ENCODE results near the gene PCDHGB4. TPM values are rescaled to one million over a fixed set of nuclear protein-coding genes. Genes with fewer than 3 reads are reported as not detected.
A peak's percentile ranks its signal among the peaks of the same experiment; 100 is the strongest.

Gene PCDHGB4
- total and polyA plus RNA-seq, 9 of the 15 experiments (the other 6 are each of a cell fraction or from before 2014, with no cell fraction given) = 0.01 to 0.14 (median 0.03) TPM; not detected in 5

DNA sequence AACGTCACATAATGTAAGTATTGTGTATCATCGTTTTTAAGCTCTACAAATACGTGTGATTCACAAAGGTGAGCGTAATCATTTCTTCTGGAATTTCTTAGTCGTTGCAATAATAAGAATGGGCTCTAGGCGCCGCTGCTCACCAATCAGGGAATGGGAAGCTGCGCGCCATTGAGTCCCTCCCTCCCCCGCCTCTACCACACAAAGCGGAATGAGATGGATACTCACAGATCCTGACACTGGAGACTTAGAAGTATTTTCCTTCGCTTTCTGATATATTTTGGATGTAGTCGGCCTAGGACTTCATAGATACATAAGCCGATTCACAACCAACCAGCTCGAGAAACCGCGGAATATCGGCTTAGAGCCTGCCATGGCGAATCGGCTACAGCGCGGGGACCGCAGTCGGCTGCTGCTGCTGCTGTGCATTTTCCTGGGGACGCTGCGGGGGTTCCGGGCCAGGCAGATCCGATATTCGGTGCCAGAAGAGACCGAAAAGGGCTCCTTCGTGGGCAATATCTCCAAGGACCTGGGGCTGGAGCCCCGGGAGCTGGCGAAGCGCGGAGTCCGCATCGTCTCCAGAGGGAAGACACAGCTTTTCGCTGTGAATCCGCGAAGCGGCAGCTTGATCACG is 33.5 kb downstream of the PCDHGB4 start, which contains the start of gene PCDHGA11:
PCDHGA11 (plus strand) TSS at position 197 of the 634 bp plus-strand sequence; CDS start at position 374, 177 bp downstream.
- Histone ChIP-seq H3K79me2 (ENCODE audit: control insufficient read depth, insufficient read depth, low read length) (no peaks in the 10 kb centered on the region), H3K4me1 (replicated peaks in 1 of 2; ENCODE audit: control insufficient read depth in 2 of 2, insufficient read depth in 2 of 2, low read length in 2 of 2) (peaks cover 0 to 23% of the 10 kb centered on the region in 2 experiments; a peak in 2 of 5 replicates), H3K27ac (ENCODE audit: extremely low read depth, low read depth, low read length) (no peak within 1 kb of the TSS), H2AFZ (ENCODE audit: low read depth, low read length) (peak within 1 kb of the TSS; percentile 27; the same call in 1 of the 2 replicates), H4K20me1 (replicated peaks; ENCODE audit: control insufficient read depth, insufficient read depth, low read length) (no peaks in the 10 kb centered on the region), H3K9ac (ENCODE audit: insufficient read depth in 1 of 2, low read depth in 2 of 2, low read length in 2 of 2) (no peak within 1 kb of the TSS), H3K27me3 (ENCODE audit: control insufficient read depth in 2 of 2, insufficient read depth in 2 of 2, low read length in 2 of 2) (peaks cover 0 to 37% of the 10 kb centered on the region in 2 experiments; a peak in 3 of 5 replicates), H3K36me3 (ENCODE audit: control insufficient read depth, insufficient read depth, low read length) (no peaks in the 10 kb centered on the region), H3K9me1 (ENCODE audit: control insufficient read depth, insufficient read depth, low read length) (no peaks in the 10 kb centered on the region), H3K4me3 (peak within 1 kb of the TSS; percentile 17; the same call in 1 of the 2 replicates), H3K4me2 (ENCODE audit: insufficient read depth, low read length) (peak within 1 kb of the TSS; percentile 52), H3K9me3 (replicated peaks; ENCODE audit: control insufficient read depth, insufficient read depth, low read depth, low read length) (0 out of 2 replicates have a peak, but pooled peaks cover 1% of the 10 kb centered on the region)
- in situ Hi-C loops (cut with MboI) (loop anchor here (5.0 kb wide), 2 partner anchors 101 to 141 kb away; no protein-coding TSS in a partner anchor), intact Hi-C loops (cut with micrococcal nuclease) (loop anchor here (2.0 to 5.0 kb wide), 2 partner anchors 91 to 138 kb away; no protein-coding TSS in a partner anchor)
- DNase-seq (ENCODE audit: extremely low read depth in 1 of 4, low spot score in 3 of 4) = peak; percentile 57 to 61 (median 59)
- WGBS (ENCODE audit: insufficient coverage, low coverage, missing lambda C conversion rate) = 30% methylated on average over 40 of the region's 42 CpGs
- no TSS peak for BruUV-seq (replicated peaks)
- peak; percentile 83 for ATAC-seq
- ChIA-PET CTCF (ENCODE audit: low intra/inter-chr PET ratio) (interaction anchor here (0.6 to 2.0 kb wide), 8 partner anchors 9 to 519 kb away, joined by 3 to 6 read pairs (median 3); partner anchors contain the start of gene PCDHGA12), POLR2A (interaction anchor here (0.6 to 1.5 kb wide), 3 partner anchors 8 to 535 kb away, joined by 3 to 7 read pairs (median 5); partner anchors contain the start of gene PCDHGA10)
- peak; percentile 79 for FAIRE-seq
- peak in 1 of 3 experiments; percentile 47 for TF ChIP-seq YY1 (IDR thresholded peaks at IDR 0.05; ENCODE audit: borderline replicate concordance in 1 of 3, control insufficient read depth in 1 of 3, extremely low read depth in 1 of 3, insufficient read depth in 3 of 3, insufficient read length in 1 of 3, insufficient replicate concordance in 2 of 3, low read depth in 1 of 3, low read length in 2 of 3)
- TF ChIP-seq EGR1 (conservative IDR thresholded peaks at IDR 0.05) = 0 out of 2 replicates have a peak, but pooled peaks have one; percentile 10
- TF ChIP-seq CBFB (CRISPR knock-in tag; IDR thresholded peaks at IDR 0.05) = no peak
- 0 out of 2 replicates have a peak, but pooled peaks have one; percentile 34 for TF ChIP-seq KLF16 (IDR thresholded peaks at IDR 0.05)
- TF ChIP-seq ZNF134 (CRISPR knock-in tag; conservative IDR thresholded peaks at IDR 0.05) = no peak
- TF ChIP-seq ZNF143 (CRISPR knock-in tag; IDR thresholded peaks at IDR 0.05) = no peak
- no peak for TF ChIP-seq FOSL1 (tag; conservative IDR thresholded peaks at IDR 0.05)
- no peak for TF ChIP-seq CREBBP (IDR thresholded peaks at IDR 0.05; ENCODE audit: low read depth, low read length)
- no peak for TF ChIP-seq EP300 (IDR thresholded peaks at IDR 0.05; ENCODE audit: low read length)
- TF ChIP-seq ZC3H11A (IDR thresholded peaks at IDR 0.05; ENCODE audit: low read depth, low read length) = no peak
- 0 out of 2 replicates have a peak, but pooled peaks have one; percentile 14 for TF ChIP-seq SMC3 (conservative IDR thresholded peaks at IDR 0.05; ENCODE audit: insufficient read depth, low read depth, low read length)
- no peak for TF ChIP-seq CTBP1 (IDR thresholded peaks at IDR 0.05; ENCODE audit: borderline replicate concordance)
- TF ChIP-seq ZNF57 (CRISPR knock-in tag; IDR thresholded peaks at IDR 0.05) = no peak
- TF ChIP-seq, protein P1, sequence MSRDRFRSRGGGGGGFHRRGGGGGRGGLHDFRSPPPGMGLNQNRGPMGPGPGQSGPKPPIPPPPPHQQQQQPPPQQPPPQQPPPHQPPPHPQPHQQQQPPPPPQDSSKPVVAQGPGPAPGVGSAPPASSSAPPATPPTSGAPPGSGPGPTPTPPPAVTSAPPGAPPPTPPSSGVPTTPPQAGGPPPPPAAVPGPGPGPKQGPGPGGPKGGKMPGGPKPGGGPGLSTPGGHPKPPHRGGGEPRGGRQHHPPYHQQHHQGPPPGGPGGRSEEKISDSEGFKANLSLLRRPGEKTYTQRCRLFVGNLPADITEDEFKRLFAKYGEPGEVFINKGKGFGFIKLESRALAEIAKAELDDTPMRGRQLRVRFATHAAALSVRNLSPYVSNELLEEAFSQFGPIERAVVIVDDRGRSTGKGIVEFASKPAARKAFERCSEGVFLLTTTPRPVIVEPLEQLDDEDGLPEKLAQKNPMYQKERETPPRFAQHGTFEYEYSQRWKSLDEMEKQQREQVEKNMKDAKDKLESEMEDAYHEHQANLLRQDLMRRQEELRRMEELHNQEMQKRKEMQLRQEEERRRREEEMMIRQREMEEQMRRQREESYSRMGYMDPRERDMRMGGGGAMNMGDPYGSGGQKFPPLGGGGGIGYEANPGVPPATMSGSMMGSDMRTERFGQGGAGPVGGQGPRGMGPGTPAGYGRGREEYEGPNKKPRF (IDR thresholded peaks at IDR 0.05; ENCODE audit: low read depth, low read length) = no peak
- TF ChIP-seq, protein P2, sequence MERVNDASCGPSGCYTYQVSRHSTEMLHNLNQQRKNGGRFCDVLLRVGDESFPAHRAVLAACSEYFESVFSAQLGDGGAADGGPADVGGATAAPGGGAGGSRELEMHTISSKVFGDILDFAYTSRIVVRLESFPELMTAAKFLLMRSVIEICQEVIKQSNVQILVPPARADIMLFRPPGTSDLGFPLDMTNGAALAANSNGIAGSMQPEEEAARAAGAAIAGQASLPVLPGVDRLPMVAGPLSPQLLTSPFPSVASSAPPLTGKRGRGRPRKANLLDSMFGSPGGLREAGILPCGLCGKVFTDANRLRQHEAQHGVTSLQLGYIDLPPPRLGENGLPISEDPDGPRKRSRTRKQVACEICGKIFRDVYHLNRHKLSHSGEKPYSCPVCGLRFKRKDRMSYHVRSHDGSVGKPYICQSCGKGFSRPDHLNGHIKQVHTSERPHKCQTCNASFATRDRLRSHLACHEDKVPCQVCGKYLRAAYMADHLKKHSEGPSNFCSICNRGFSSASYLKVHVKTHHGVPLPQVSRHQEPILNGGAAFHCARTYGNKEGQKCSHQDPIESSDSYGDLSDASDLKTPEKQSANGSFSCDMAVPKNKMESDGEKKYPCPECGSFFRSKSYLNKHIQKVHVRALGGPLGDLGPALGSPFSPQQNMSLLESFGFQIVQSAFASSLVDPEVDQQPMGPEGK (CRISPR knock-in tag; IDR thresholded peaks at IDR 0.05; ENCODE audit: borderline replicate concordance) = no peak
